Measurements from ENCODE around the gene PIP4P1.

DNA sequence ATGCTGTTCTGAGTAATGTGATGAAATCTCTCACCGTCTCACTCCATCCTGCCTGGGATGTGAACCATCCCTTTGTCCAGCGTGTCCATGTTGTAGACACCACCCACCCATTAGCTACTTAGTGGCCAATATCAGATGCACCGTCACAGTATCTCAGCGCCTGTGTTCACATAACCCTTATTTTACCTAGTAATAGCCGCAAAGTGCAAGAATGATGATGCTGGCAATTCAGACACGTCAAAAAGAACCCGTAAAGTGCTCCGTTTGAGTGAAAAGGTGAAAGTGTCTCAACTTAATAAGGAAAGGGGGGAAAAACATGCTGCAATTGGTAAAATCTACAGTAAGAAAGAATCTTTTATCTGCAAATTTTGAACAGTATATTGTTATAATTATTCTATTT lies 47.1 kb upstream of the PIP4P1 start:
- TF ChIP-seq, protein P1, sequence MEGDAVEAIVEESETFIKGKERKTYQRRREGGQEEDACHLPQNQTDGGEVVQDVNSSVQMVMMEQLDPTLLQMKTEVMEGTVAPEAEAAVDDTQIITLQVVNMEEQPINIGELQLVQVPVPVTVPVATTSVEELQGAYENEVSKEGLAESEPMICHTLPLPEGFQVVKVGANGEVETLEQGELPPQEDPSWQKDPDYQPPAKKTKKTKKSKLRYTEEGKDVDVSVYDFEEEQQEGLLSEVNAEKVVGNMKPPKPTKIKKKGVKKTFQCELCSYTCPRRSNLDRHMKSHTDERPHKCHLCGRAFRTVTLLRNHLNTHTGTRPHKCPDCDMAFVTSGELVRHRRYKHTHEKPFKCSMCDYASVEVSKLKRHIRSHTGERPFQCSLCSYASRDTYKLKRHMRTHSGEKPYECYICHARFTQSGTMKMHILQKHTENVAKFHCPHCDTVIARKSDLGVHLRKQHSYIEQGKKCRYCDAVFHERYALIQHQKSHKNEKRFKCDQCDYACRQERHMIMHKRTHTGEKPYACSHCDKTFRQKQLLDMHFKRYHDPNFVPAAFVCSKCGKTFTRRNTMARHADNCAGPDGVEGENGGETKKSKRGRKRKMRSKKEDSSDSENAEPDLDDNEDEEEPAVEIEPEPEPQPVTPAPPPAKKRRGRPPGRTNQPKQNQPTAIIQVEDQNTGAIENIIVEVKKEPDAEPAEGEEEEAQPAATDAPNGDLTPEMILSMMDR (conservative IDR thresholded peaks at IDR 0.05 in 1 of 2, IDR thresholded peaks at IDR 0.05 in 1 of 2; ENCODE audit: extremely low read depth in 1 of 2, insufficient read depth in 1 of 2, low read depth in 1 of 2, low read length in 2 of 2): no peak
- no peak for TF ChIP-seq EZH2 (IDR thresholded peaks at IDR 0.05; ENCODE audit: borderline replicate concordance, low read length)

All from mammary epithelial cell (primary cell).